GM12878 (cell line): ENCODE measurements around the gene HMGCLL1. TPM values are rescaled to one million over a fixed set of nuclear protein-coding genes. Genes with fewer than 3 reads are reported as not detected.
A peak's percentile ranks its signal among the peaks of the same experiment; 100 is the strongest.

ENCODE experiments used
- ATAC-seq: fragments of 200-7000 bp; cut with Tn5 transposase; 3 replicates; pipeline ENCODE4 v1.9.1; 2020; ENCODE audit warnings: mild to moderate bottlenecking, moderate library complexity
- BruUV-seq: library from RNA; stranded (reverse); fragments of 400-500 nt; replicated peaks from 2 replicates; lab custom pipeline; 2021; lab: Mats Ljungman, UMichigan
- CTCF ChIA-PET: fragments of 300-600 bp; sonication (Branson Sonifier 250); formaldehyde crosslinking; extraction: SDS; loops from one replicate; lab custom pipeline; 2021; ENCODE audit warnings: inconsistent platforms; lab: Yijun Ruan, JAX
- POLR2A ChIA-PET: fragments of 350-600 bp; formaldehyde crosslinking; extraction: SDS; loops from one replicate; lab custom pipeline; 2021; ENCODE audit warnings: inconsistent platforms; lab: Charles Lee
- RAD21 ChIA-PET: fragments of 300-600 bp; sonication (Branson Sonifier 250); formaldehyde crosslinking; loops from one replicate; lab custom pipeline; 2023; ENCODE audit warnings: antibody characterized with exemption; ENCODE audit not compliant: unreplicated experiment; lab: Charles Lee
- SMC1A ChIA-PET: fragments of 300-600 bp; sonication (Branson Sonifier 250); formaldehyde crosslinking; loops from one replicate; lab custom pipeline; 2023; ENCODE audit not compliant: unreplicated experiment, uncharacterized antibody; lab: Charles Lee
- DNase-seq: peaks from one replicate; pipeline ENCODE4 v3.0.0-alpha.2; 2011; ENCODE audit warnings: low read depth, low spot score
- FAIRE-seq: peaks from 3 replicates; lab custom pipeline; 2011; peaks lifted over from hg19 to GRCh38; lab: Jason Lieb, UNC
- H2AFZ ChIP-seq: 2 replicates; pipeline ENCODE4 v1.6.0; 2011; ENCODE audit warnings: low read depth, low read length, control low read depth; ENCODE audit not compliant: control insufficient read depth
- H3K27ac ChIP-seq: 2 replicates; pipeline ENCODE4 v1.5.1; 2011; ENCODE audit warnings: control low read depth; ENCODE audit not compliant: control insufficient read depth, insufficient read depth
- H3K27me3 ChIP-seq, 2 experiments: replicated peaks in 1 of 2; 2 replicates each; pipeline versions ENCODE4 v1.6.0 to v1.6.1; 2011; ENCODE audit warnings: low read length in 1 of 2; ENCODE audit not compliant: control insufficient read depth in 2 of 2, insufficient read depth in 2 of 2
- H3K36me3 ChIP-seq, 2 experiments: 2 replicates each; pipeline ENCODE4 v1.5.1; 2011; ENCODE audit warnings: low read length in 1 of 2; ENCODE audit not compliant: control insufficient read depth in 2 of 2, insufficient read depth in 2 of 2
- H3K4me1 ChIP-seq: 2 replicates; pipeline ENCODE4 v1.6.1; 2011; ENCODE audit warnings: mild to moderate bottlenecking, low read length, moderate library complexity, mixed read lengths; ENCODE audit not compliant: control insufficient read depth, insufficient read depth
- H3K4me2 ChIP-seq: 2 replicates; pipeline ENCODE4 v1.6.0; 2011; ENCODE audit warnings: control low read depth; ENCODE audit not compliant: control insufficient read depth, insufficient read depth
- H3K4me3 ChIP-seq: fragments of 200-600 bp; sonication (generic); 2 replicates; pipeline ENCODE4 v1.5.1; 2016
- H3K79me2 ChIP-seq: 2 replicates; pipeline ENCODE4 v1.6.0; 2011; ENCODE audit warnings: low read length; ENCODE audit not compliant: control insufficient read depth, insufficient read depth
- H3K9ac ChIP-seq: 2 replicates; pipeline ENCODE4 v1.8.0; 2011; ENCODE audit warnings: low read length, control low read depth, mixed read lengths; ENCODE audit not compliant: control insufficient read depth, insufficient read depth
- H3K9me3 ChIP-seq: replicated peaks from 3 replicates; pipeline ENCODE4 v1.5.1; 2011; ENCODE audit warnings: mild to moderate bottlenecking, low read length; ENCODE audit not compliant: control insufficient read depth, insufficient read depth
- H4K20me1 ChIP-seq: 2 replicates; pipeline ENCODE4 v1.6.0; 2011; ENCODE audit not compliant: control insufficient read depth, insufficient read depth
- KLF5 ChIP-seq: fragments of 450-650 bp; IDR thresholded peaks from 2 replicates; pipeline ENCODE4 v1.6.1; 2014; ENCODE audit warnings: mild to moderate bottlenecking; ENCODE audit not compliant: partially characterized antibody
- NR2C2 ChIP-seq: IDR thresholded peaks from 2 replicates; pipeline ENCODE4 v1.6.1; 2011; ENCODE audit warnings: borderline replicate concordance, low read depth; ENCODE audit not compliant: control insufficient read depth, insufficient read length
- RBBP5 ChIP-seq: fragments of 200-600 bp; sonication (generic); conservative IDR thresholded peaks from 2 replicates; pipeline ENCODE4 v1.6.1; 2016
- ZNF24 ChIP-seq: fragments of 450-650 bp; IDR thresholded peaks from 2 replicates; pipeline ENCODE4 v1.6.1; 2017; ENCODE audit warnings: antibody characterized with exemption, mild to moderate bottlenecking
- WGBS: methylation state at CpG from one replicate; pipeline ENCODE4 v1.1.6; 2016; ENCODE audit warnings: low lambda C conversion rate; ENCODE audit not compliant: insufficient replicate concordance, insufficient coverage; ENCODE audit errors: missing lambda C conversion rate; 5-methylcytosine and 5-hydroxymethylcytosine counted together
- in situ Hi-C: fragments of 300-500 bp; cut with MboI; formaldehyde crosslinking; loops from 9 replicates; pipeline ENCODE4 v1.14.3; 2018; ENCODE audit warnings: mixed read lengths
- intact Hi-C: fragments of 100-400 bp; cut with micrococcal nuclease; formaldehyde crosslinking; loops from one replicate; pipeline ENCODE4 v1.14.2; 2022; ENCODE audit not compliant: unreplicated experiment
- polyA plus RNA-seq, 11 experiments: library from polyadenylated mRNA; depleted of rRNA in 4 of 11; unstranded in 6 of 11; stranded (reverse) in 5 of 11; fragments of >200 nt; fragmentation: Nextera tagmentation in 4 of 11; fragmentation: Illumina TruSeq in 1 of 11; extraction: Ambion mirVana in 4 of 11; extraction: Trizol in 1 of 11; gene quantifications; 1 replicate in 1 of 11; 2 replicates in 10 of 11; pipeline versions ENCODE4 v1.2.1 to v1.2.3, GENCODE V29; 2011 to 2016; ENCODE audit warnings: inconsistent platforms in 2 of 11, missing spikeins in 2 of 11, low read depth in 1 of 11
- total RNA-seq, 4 experiments: library from RNA; depleted of rRNA in 3 of 4; stranded (reverse); fragments of >200 nt in 3 of 4; fragmentation: Illumina TruSeq in 1 of 4; extraction: Trizol in 1 of 4; gene quantifications; 2 replicates each; pipeline versions ENCODE4 v1.2.1 to v1.2.3, GENCODE V29; 2013 to 2021
- TF ChIP-seq, protein P1 (sequence below), 3 experiments: IDR thresholded peaks in 2 of 3; conservative IDR thresholded peaks in 1 of 3; 2 replicates each; pipeline ENCODE4 v1.5.1; 2011; ENCODE audit warnings: low read depth in 3 of 3, low read length in 3 of 3, mild to moderate bottlenecking in 3 of 3, control low read depth in 2 of 3, moderate library complexity in 2 of 3, inconsistent platforms in 1 of 3, mixed read lengths in 1 of 3; ENCODE audit not compliant: control insufficient read depth in 2 of 3, insufficient read depth in 1 of 3; ENCODE audit errors: extremely low read depth in 1 of 3
- TF ChIP-seq, protein P2 (sequence below): IDR thresholded peaks from 2 replicates; pipeline ENCODE4 v1.6.1; 2012; ENCODE audit warnings: mild to moderate bottlenecking, low read depth, low read length
- TF ChIP-seq, protein P3 (sequence below): fragments of 450-650 bp; formaldehyde crosslinking; IDR thresholded peaks from 2 replicates; pipeline ENCODE4 v1.5.0; 2022; ENCODE audit warnings: mild to moderate bottlenecking, missing genetic modification characterization

The HMGCLL1 gene
- total and polyA plus RNA-seq, 10 of the 15 experiments (the other 5 are each of a cell fraction or from before 2014, with no cell fraction given): not detected

DNA sequence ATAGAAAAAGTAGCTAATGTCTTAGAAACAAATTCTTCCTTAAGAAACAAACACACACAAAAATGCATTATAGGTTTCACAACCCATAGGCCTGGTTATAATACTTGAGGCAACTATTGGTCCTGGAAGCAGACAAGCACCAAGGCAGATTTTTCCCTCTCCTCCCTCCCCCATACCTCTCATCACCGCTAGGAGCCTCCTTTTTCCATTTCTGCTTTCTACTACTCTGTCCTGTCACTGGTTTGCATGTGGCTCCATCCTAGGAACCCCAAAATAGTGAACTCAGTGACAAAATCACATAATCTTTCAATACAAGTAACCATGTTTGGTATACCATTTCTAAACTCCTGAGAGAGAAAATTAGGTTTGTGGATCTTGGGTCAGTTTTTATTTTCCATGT is 66.1 kb downstream of the HMGCLL1 start:
- in situ Hi-C loops: no loop called here
- DNase-seq (no peak), FAIRE-seq (no peak), ATAC-seq (no peak)
- no peaks in the 10 kb centered on the region for H4K20me1 ChIP-seq
- no peaks in the 10 kb centered on the region for H3K27me3 ChIP-seq
- SMC1A ChIA-PET: no interaction called here
- RAD21 ChIA-PET: no interaction called here
- TF ChIP-seq RBBP5: no peak
- TF ChIP-seq, protein P1, sequence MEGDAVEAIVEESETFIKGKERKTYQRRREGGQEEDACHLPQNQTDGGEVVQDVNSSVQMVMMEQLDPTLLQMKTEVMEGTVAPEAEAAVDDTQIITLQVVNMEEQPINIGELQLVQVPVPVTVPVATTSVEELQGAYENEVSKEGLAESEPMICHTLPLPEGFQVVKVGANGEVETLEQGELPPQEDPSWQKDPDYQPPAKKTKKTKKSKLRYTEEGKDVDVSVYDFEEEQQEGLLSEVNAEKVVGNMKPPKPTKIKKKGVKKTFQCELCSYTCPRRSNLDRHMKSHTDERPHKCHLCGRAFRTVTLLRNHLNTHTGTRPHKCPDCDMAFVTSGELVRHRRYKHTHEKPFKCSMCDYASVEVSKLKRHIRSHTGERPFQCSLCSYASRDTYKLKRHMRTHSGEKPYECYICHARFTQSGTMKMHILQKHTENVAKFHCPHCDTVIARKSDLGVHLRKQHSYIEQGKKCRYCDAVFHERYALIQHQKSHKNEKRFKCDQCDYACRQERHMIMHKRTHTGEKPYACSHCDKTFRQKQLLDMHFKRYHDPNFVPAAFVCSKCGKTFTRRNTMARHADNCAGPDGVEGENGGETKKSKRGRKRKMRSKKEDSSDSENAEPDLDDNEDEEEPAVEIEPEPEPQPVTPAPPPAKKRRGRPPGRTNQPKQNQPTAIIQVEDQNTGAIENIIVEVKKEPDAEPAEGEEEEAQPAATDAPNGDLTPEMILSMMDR (IDR thresholded peaks at IDR 0.05 in 2 of 3, conservative IDR thresholded peaks at IDR 0.05 in 1 of 3; ENCODE audit: control insufficient read depth in 2 of 3, extremely low read depth in 1 of 3, insufficient read depth in 1 of 3, low read depth in 3 of 3, low read length in 3 of 3): peak in 1 of 3 experiments; percentile 18; a peak in 2 of 6 replicates
- no peaks in the 10 kb centered on the region for H3K4me1 ChIP-seq
- POLR2A ChIA-PET: no interaction called here
- CTCF ChIA-PET: no interaction called here
- H3K36me3 ChIP-seq: no peaks in the 10 kb centered on the region
- no peak overlapping the region for H3K4me3 ChIP-seq
- H3K27ac ChIP-seq: no peak overlapping the region
- no peak overlapping the region for H3K4me2 ChIP-seq
- H2AFZ ChIP-seq: no peak overlapping the region
- 0% methylated on average over 1 of the region's 1 CpG for WGBS
- H3K79me2 ChIP-seq: no peaks in the 10 kb centered on the region
- no TSS peak for BruUV-seq
- H3K9me3 ChIP-seq: no peaks in the 10 kb centered on the region
- intact Hi-C loops: no loop called here
- no peak overlapping the region for H3K9ac ChIP-seq

DNA sequence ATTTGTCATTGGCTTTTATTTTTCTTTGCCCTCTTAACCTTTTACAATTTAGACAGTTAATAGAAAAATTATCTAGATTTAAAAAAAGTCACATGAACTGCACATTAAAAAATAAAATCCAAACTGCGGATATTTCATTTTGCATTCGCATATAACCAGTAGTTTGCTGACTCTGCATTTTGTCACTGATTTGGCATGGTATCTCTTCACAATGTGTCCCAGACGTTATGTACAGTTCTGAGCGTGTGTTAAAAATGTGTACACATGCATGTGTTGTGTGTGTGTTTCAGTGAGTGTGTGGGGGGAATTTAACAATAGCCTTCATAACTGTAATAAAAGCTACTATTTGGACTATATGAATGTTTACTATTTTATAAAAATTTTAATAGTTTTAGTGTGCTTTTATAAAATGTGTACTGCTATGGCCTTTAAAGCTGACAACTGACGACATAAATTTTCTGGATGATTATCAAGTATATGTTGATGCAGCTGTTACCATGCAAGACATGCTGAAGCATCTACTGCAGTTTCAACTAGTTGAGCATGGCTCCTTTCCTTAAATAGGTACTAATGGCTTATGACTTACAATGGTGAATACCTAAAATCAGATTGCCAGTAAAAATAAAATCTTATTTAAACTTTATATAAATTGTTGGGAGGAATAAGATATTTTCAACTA is 67.7 kb downstream of the HMGCLL1 start:
- in situ Hi-C loops (no loop called here), intact Hi-C loops (no loop called here)
- FAIRE-seq: no peak
- Histone ChIP-seq H3K9me3 (no peaks in the 10 kb centered on the region), H2AFZ (no peak overlapping the region), H3K4me1 (no peaks in the 10 kb centered on the region), H4K20me1 (no peaks in the 10 kb centered on the region), H3K79me2 (no peaks in the 10 kb centered on the region), H3K4me3 (no peak overlapping the region), H3K27me3 (no peaks in the 10 kb centered on the region), H3K36me3 (no peaks in the 10 kb centered on the region), H3K4me2 (no peak overlapping the region), H3K27ac (no peak overlapping the region), H3K9ac (no peak overlapping the region)
- POLR2A ChIA-PET: no interaction called here
- SMC1A ChIA-PET: no interaction called here
- RAD21 ChIA-PET: no interaction called here
- no TSS peak for BruUV-seq
- ATAC-seq: no peak
- DNase-seq: no peak
- 38% methylated on average over 5 of the region's 5 CpGs for WGBS
- CTCF ChIA-PET: no interaction called here
- TF ChIP-seq, protein P2, sequence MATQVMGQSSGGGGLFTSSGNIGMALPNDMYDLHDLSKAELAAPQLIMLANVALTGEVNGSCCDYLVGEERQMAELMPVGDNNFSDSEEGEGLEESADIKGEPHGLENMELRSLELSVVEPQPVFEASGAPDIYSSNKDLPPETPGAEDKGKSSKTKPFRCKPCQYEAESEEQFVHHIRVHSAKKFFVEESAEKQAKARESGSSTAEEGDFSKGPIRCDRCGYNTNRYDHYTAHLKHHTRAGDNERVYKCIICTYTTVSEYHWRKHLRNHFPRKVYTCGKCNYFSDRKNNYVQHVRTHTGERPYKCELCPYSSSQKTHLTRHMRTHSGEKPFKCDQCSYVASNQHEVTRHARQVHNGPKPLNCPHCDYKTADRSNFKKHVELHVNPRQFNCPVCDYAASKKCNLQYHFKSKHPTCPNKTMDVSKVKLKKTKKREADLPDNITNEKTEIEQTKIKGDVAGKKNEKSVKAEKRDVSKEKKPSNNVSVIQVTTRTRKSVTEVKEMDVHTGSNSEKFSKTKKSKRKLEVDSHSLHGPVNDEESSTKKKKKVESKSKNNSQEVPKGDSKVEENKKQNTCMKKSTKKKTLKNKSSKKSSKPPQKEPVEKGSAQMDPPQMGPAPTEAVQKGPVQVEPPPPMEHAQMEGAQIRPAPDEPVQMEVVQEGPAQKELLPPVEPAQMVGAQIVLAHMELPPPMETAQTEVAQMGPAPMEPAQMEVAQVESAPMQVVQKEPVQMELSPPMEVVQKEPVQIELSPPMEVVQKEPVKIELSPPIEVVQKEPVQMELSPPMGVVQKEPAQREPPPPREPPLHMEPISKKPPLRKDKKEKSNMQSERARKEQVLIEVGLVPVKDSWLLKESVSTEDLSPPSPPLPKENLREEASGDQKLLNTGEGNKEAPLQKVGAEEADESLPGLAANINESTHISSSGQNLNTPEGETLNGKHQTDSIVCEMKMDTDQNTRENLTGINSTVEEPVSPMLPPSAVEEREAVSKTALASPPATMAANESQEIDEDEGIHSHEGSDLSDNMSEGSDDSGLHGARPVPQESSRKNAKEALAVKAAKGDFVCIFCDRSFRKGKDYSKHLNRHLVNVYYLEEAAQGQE: no peak
- TF ChIP-seq, protein P3, sequence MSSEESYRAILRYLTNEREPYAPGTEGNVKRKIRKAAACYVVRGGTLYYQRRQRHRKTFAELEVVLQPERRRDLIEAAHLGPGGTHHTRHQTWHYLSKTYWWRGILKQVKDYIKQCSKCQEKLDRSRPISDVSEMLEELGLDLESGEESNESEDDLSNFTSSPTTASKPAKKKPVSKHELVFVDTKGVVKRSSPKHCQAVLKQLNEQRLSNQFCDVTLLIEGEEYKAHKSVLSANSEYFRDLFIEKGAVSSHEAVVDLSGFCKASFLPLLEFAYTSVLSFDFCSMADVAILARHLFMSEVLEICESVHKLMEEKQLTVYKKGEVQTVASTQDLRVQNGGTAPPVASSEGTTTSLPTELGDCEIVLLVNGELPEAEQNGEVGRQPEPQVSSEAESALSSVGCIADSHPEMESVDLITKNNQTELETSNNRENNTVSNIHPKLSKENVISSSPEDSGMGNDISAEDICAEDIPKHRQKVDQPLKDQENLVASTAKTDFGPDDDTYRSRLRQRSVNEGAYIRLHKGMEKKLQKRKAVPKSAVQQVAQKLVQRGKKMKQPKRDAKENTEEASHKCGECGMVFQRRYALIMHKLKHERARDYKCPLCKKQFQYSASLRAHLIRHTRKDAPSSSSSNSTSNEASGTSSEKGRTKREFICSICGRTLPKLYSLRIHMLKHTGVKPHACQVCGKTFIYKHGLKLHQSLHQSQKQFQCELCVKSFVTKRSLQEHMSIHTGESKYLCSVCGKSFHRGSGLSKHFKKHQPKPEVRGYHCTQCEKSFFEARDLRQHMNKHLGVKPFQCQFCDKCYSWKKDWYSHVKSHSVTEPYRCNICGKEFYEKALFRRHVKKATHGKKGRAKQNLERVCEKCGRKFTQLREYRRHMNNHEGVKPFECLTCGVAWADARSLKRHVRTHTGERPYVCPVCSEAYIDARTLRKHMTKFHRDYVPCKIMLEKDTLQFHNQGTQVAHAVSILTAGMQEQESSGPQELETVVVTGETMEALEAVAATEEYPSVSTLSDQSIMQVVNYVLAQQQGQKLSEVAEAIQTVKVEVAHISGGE (CRISPR knock-in tag): no peak
- TF ChIP-seq NR2C2: no peak
- TF ChIP-seq KLF5: no peak
- TF ChIP-seq ZNF24: no peak
